CD8-positive, alpha-beta memory T cell (primary cell): ENCODE measurements around the gene DSCAM. TPM values are rescaled to one million over a fixed set of nuclear protein-coding genes. Genes with fewer than 3 reads are reported as not detected.

ENCODE experiments used
- CTCF ChIA-PET: fragments of 350-600 bp; sonication (Branson Sonifier 250); formaldehyde crosslinking; loops from one replicate; lab custom pipeline; 2021; ENCODE audit warnings: antibody characterized with exemption; lab: Charles Lee
- POLR2A ChIA-PET: fragments of 350-600 bp; sonication (Branson Sonifier 250); formaldehyde crosslinking; loops from one replicate; lab custom pipeline; 2021; ENCODE audit warnings: antibody characterized with exemption; lab: Charles Lee
- DNase-seq, 5 donors: peaks; one replicate each; pipeline versions ENCODE4 v3.0.0 to v3.0.0-alpha.2; 2020 to 2022; ENCODE audit warnings: mixed read lengths in 1 of 5
- H3K27ac ChIP-seq: one replicate; pipeline ENCODE4 v1.7.0; 2013; ENCODE audit warnings: low read depth, mild to moderate bottlenecking, low read length, moderate library complexity
- H3K27me3 ChIP-seq: 2 replicates; pipeline ENCODE4 v1.7.0; 2013; ENCODE audit warnings: low read length, mild to moderate bottlenecking; ENCODE audit not compliant: insufficient read depth, poor library complexity, severe bottlenecking
- H3K36me3 ChIP-seq: 2 replicates; pipeline ENCODE4 v1.7.0; 2013; ENCODE audit warnings: mild to moderate bottlenecking, low read length, moderate library complexity; ENCODE audit not compliant: insufficient read depth
- H3K4me1 ChIP-seq: 2 replicates; pipeline ENCODE4 v1.7.0; 2013; ENCODE audit warnings: mild to moderate bottlenecking, low read length, moderate library complexity; ENCODE audit not compliant: insufficient read depth
- H3K4me3 ChIP-seq: 2 replicates; pipeline ENCODE4 v1.7.0; 2013; ENCODE audit warnings: mild to moderate bottlenecking, low read length
- H3K9me3 ChIP-seq: 2 replicates; pipeline ENCODE4 v1.7.0; 2013; ENCODE audit warnings: mild to moderate bottlenecking, low read length
- H3K27ac Mint-ChIP-seq, 8 donors: one replicate each; pipeline ENCODE4 v1.8.0; 2020 to 2021; ENCODE audit warnings: mixed read lengths in 8 of 8, mild to moderate bottlenecking in 6 of 8, inconsistent platforms in 3 of 8, moderate library complexity in 3 of 8
- H3K27me3 Mint-ChIP-seq, 2 donors: one replicate each; pipeline ENCODE4 v1.8.0; 2020 to 2021; ENCODE audit warnings: mixed read lengths in 2 of 2, mild to moderate bottlenecking in 1 of 2, moderate library complexity in 1 of 2
- H3K36me3 Mint-ChIP-seq, 3 donors: one replicate each; pipeline ENCODE4 v1.8.0; 2020 to 2021; ENCODE audit warnings: mixed read lengths in 3 of 3, inconsistent platforms in 1 of 3, mild to moderate bottlenecking in 1 of 3
- H3K4me1 Mint-ChIP-seq, 3 donors: one replicate each; pipeline ENCODE4 v1.8.0; 2020 to 2021; ENCODE audit warnings: mixed read lengths in 3 of 3, inconsistent platforms in 1 of 3, mild to moderate bottlenecking in 1 of 3
- H3K4me3 Mint-ChIP-seq, 7 donors: one replicate each; pipeline ENCODE4 v1.8.0; 2020 to 2021; ENCODE audit warnings: mixed read lengths in 7 of 7, mild to moderate bottlenecking in 6 of 7, moderate library complexity in 4 of 7, inconsistent platforms in 2 of 7
- H3K9me3 Mint-ChIP-seq, 5 donors: one replicate each; pipeline ENCODE4 v1.8.0; 2020 to 2022; ENCODE audit warnings: mixed read lengths in 5 of 5, mild to moderate bottlenecking in 3 of 5, moderate library complexity in 2 of 5, inconsistent platforms in 1 of 5
- polyA plus RNA-seq: library from polyadenylated mRNA; unstranded; fragments of 300-500 nt; fragmentation: Illumina TruSeq; gene quantifications from one replicate; pipeline ENCODE4 v1.2.3, GENCODE V29; 2021
- total RNA-seq, 2 experiments: library from RNA; stranded (reverse); gene quantifications; one replicate each; pipeline ENCODE4 v1.2.3, GENCODE V29; 2021

Gene DSCAM
- total and polyA plus RNA-seq, 3 experiments from 2014 or later, result not detected

- H3K27me3 ChIP-seq, result no peaks in the 10 kb centered on the region
- POLR2A ChIA-PET, result no interaction called here
- CTCF ChIA-PET, result no interaction called here
Measured at GRCh38 chr21:40164905-40165772, 681.8 kb downstream of the DSCAM start.

GRCh38 chr21:40162075-40162474 lies 684.9 kb downstream of the DSCAM start:
- CTCF ChIA-PET, result no interaction called here
- Histone ChIP-seq H3K27me3 (no peaks in the 10 kb centered on the region), H3K4me3 (no peak overlapping the region), H3K36me3 (no peaks in the 10 kb centered on the region), H3K4me1 (no peaks in the 10 kb centered on the region), H3K27ac (no peak overlapping the region), H3K9me3 (no peaks in the 10 kb centered on the region)
- Mint-ChIP-seq H3K9me3 (peaks cover 0 to 9% (median 0%) of the 10 kb centered on the region in 5 donors), H3K36me3 (no peaks in the 10 kb centered on the region), H3K27me3 (no peaks in the 10 kb centered on the region), H3K27ac (no peak overlapping the region), H3K4me1 (no peaks in the 10 kb centered on the region), H3K4me3 (no peak overlapping the region)
- POLR2A ChIA-PET, result no interaction called here
- DNase-seq, result no peak

More at GRCh38 chr21:40164905-40165772, 681.8 kb downstream of the DSCAM start:
- H3K36me3 ChIP-seq, result no peaks in the 10 kb centered on the region
- no peaks in the 10 kb centered on the region for H3K4me1 Mint-ChIP-seq
- H3K4me3 ChIP-seq, result no peak overlapping the region
- no peak for DNase-seq
- peaks cover 0 to 7% (median 0%) of the 10 kb centered on the region in 5 donors for H3K9me3 Mint-ChIP-seq
- H3K27ac ChIP-seq, result no peak overlapping the region
- H3K9me3 ChIP-seq, result no peaks in the 10 kb centered on the region
- no peaks in the 10 kb centered on the region for H3K27me3 Mint-ChIP-seq
- H3K36me3 Mint-ChIP-seq, result no peaks in the 10 kb centered on the region
- H3K4me3 Mint-ChIP-seq, result no peak overlapping the region
- no peak overlapping the region for H3K27ac Mint-ChIP-seq
- no peaks in the 10 kb centered on the region for H3K4me1 ChIP-seq

DNA sequence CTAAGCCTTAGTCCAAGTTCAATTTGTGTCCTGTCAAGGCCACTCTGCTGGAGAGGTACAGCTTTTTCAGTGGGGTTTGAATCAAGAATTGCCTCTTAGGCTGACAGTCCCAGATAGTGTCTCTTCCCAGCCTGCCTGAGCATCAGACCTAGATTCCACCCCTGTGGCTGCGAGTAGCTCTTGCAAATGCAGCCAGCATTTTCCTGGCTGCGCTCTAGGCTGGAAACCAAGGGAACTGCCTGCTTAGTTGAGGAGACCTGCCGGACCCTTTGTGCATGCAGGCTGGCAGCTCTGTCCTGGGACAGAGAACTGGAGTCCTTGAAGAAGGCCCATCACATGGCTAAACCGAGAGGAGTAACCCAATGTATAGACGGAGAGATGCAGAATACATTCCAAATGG lies 686.0 kb downstream of the DSCAM start:
- H3K4me3 Mint-ChIP-seq, result peak overlapping the region in 1 of 7 donors; percentile 15
- Histone ChIP-seq H3K27me3 (no peaks in the 10 kb centered on the region), H3K27ac (no peak overlapping the region), H3K4me3 (no peak overlapping the region), H3K9me3 (no peaks in the 10 kb centered on the region), H3K4me1 (no peaks in the 10 kb centered on the region), H3K36me3 (no peaks in the 10 kb centered on the region)
- ChIA-PET CTCF (no interaction called here), POLR2A (no interaction called here)
- H3K27ac Mint-ChIP-seq, result no peak overlapping the region
- peaks cover 0 to 9% (median 2%) of the 10 kb centered on the region in 5 donors for H3K9me3 Mint-ChIP-seq
- H3K36me3 Mint-ChIP-seq, result no peaks in the 10 kb centered on the region
- no peaks in the 10 kb centered on the region for H3K27me3 Mint-ChIP-seq
- no peak for DNase-seq
- H3K4me1 Mint-ChIP-seq, result no peaks in the 10 kb centered on the region

DNA sequence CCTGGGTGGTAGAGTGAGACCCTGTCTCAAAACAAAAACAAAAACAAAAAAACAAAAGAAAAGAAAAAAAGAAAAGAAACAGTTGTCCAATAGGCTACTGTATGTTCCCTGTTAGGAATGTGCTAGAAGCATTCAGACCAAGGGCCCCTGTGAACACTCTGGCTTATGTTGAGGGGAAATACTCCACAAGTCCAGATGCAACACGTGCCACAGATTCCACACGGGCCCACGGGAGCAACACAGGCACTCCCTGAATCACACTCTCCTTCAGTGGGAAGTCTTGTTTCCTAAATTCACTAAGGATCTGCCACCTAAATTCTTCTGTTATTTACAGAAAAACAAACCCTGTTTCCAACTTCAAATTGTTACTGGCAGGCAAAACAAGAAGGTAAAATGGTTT lies 688.6 kb downstream of the DSCAM start:
- H3K27me3 ChIP-seq, result no peaks in the 10 kb centered on the region
- Mint-ChIP-seq H3K4me1 (no peaks in the 10 kb centered on the region), H3K4me3 (no peak overlapping the region), H3K9me3 (peaks cover 0 to 7% (median 2%) of the 10 kb centered on the region in 5 donors), H3K36me3 (no peaks in the 10 kb centered on the region), H3K27ac (no peak overlapping the region), H3K27me3 (no peaks in the 10 kb centered on the region)
- no peak overlapping the region for H3K27ac ChIP-seq
- H3K9me3 ChIP-seq, result no peaks in the 10 kb centered on the region
- H3K4me1 ChIP-seq, result no peaks in the 10 kb centered on the region
- POLR2A ChIA-PET, result no interaction called here
- H3K4me3 ChIP-seq, result no peak overlapping the region
- DNase-seq, result no peak
- no peaks in the 10 kb centered on the region for H3K36me3 ChIP-seq
- CTCF ChIA-PET, result no interaction called here

GRCh38 chr21:40155563-40155962 lies 691.4 kb downstream of the DSCAM start:
- Mint-ChIP-seq H3K36me3 (no peaks in the 10 kb centered on the region), H3K27ac (no peak overlapping the region), H3K4me3 (no peak overlapping the region), H3K4me1 (no peaks in the 10 kb centered on the region), H3K9me3 (peaks cover 0 to 9% (median 4%) of the 10 kb centered on the region in 5 donors), H3K27me3 (no peaks in the 10 kb centered on the region)
- Histone ChIP-seq H3K4me3 (no peak overlapping the region), H3K27ac (no peak overlapping the region), H3K9me3 (no peaks in the 10 kb centered on the region), H3K27me3 (no peaks in the 10 kb centered on the region), H3K4me1 (no peaks in the 10 kb centered on the region), H3K36me3 (no peaks in the 10 kb centered on the region)
- CTCF ChIA-PET, result no interaction called here
- DNase-seq, result no peak
- POLR2A ChIA-PET, result no interaction called here

- POLR2A ChIA-PET, result no interaction called here
Measured at GRCh38 chr21:40153351-40153750, 693.6 kb downstream of the DSCAM start.

GRCh38 chr21:40152476-40152875 lies 694.5 kb downstream of the DSCAM start:
- Histone ChIP-seq H3K27ac (no peak overlapping the region), H3K36me3 (no peaks in the 10 kb centered on the region), H3K27me3 (no peaks in the 10 kb centered on the region), H3K4me1 (no peaks in the 10 kb centered on the region), H3K9me3 (no peaks in the 10 kb centered on the region), H3K4me3 (no peak overlapping the region)
- POLR2A ChIA-PET, result no interaction called here
- no peak for DNase-seq
- H3K9me3 Mint-ChIP-seq, result peaks cover 0 to 7% (median 2%) of the 10 kb centered on the region in 5 donors
- H3K4me1 Mint-ChIP-seq, result no peaks in the 10 kb centered on the region
- no peak overlapping the region for H3K4me3 Mint-ChIP-seq
- no peaks in the 10 kb centered on the region for H3K36me3 Mint-ChIP-seq
- no peaks in the 10 kb centered on the region for H3K27me3 Mint-ChIP-seq
- CTCF ChIA-PET, result no interaction called here
- no peak overlapping the region for H3K27ac Mint-ChIP-seq

More at GRCh38 chr21:40153351-40153750, 693.6 kb downstream of the DSCAM start:
- Histone ChIP-seq H3K9me3 (no peaks in the 10 kb centered on the region), H3K4me3 (no peak overlapping the region), H3K27me3 (no peaks in the 10 kb centered on the region), H3K27ac (no peak overlapping the region), H3K4me1 (no peaks in the 10 kb centered on the region), H3K36me3 (no peaks in the 10 kb centered on the region)
- H3K27me3 Mint-ChIP-seq, result no peaks in the 10 kb centered on the region
- H3K36me3 Mint-ChIP-seq, result no peaks in the 10 kb centered on the region
- H3K27ac Mint-ChIP-seq, result no peak overlapping the region
- no peak for DNase-seq
- CTCF ChIA-PET, result no interaction called here
- no peak overlapping the region for H3K4me3 Mint-ChIP-seq
- no peaks in the 10 kb centered on the region for H3K4me1 Mint-ChIP-seq
- peaks cover 0 to 9% (median 2%) of the 10 kb centered on the region in 5 donors for H3K9me3 Mint-ChIP-seq

GRCh38 chr21:40151611-40152010 lies 695.3 kb downstream of the DSCAM start:
- no peaks in the 10 kb centered on the region for H3K9me3 ChIP-seq
- Mint-ChIP-seq H3K27me3 (no peaks in the 10 kb centered on the region), H3K4me3 (no peak overlapping the region), H3K36me3 (no peaks in the 10 kb centered on the region), H3K4me1 (no peaks in the 10 kb centered on the region), H3K27ac (no peak overlapping the region), H3K9me3 (peaks cover 0 to 7% (median 2%) of the 10 kb centered on the region in 5 donors)
- no peak for DNase-seq
- POLR2A ChIA-PET, result no interaction called here
- H3K27me3 ChIP-seq, result no peaks in the 10 kb centered on the region
- H3K36me3 ChIP-seq, result no peaks in the 10 kb centered on the region
- CTCF ChIA-PET, result no interaction called here
- no peak overlapping the region for H3K27ac ChIP-seq
- no peaks in the 10 kb centered on the region for H3K4me1 ChIP-seq
- H3K4me3 ChIP-seq, result no peak overlapping the region
